ENCODE measurements around the gene CCDC116. TPM values are rescaled to one million over a fixed set of nuclear protein-coding genes. Genes with fewer than 3 reads are reported as not detected.

The CCDC116 gene
- total RNA-seq, 4 donors from 2014 or later: 1.0 TPM; not detected in 2

- no peak for TF ChIP-seq POLR2A (IDR thresholded peaks at IDR 0.05)
- no peak for TF ChIP-seq EP300 (IDR thresholded peaks at IDR 0.05)
- peak in 1 of 2 donors; percentile 6 for TF ChIP-seq CTCF (IDR thresholded peaks at IDR 0.05)
- no peak for TF ChIP-seq POLR2AphosphoS5 (IDR thresholded peaks at IDR 0.05)
These were observed 24.9 kb downstream of the CCDC116 start for GRCh38 chr22:21657360-21658032.

GRCh38 chr22:21659864-21660525 is 27.4 kb downstream of the CCDC116 start:
- H3K9me3 ChIP-seq: no peaks in the 10 kb centered on the region
- H3K27ac ChIP-seq: no peak overlapping the region
- TF ChIP-seq CTCF (IDR thresholded peaks at IDR 0.05) (no peak), POLR2AphosphoS5 (IDR thresholded peaks at IDR 0.05) (no peak), EP300 (IDR thresholded peaks at IDR 0.05) (no peak), POLR2A (IDR thresholded peaks at IDR 0.05) (no peak)
- H3K36me3 ChIP-seq: no peaks in the 10 kb centered on the region
- peaks cover 7% of the 10 kb centered on the region for H3K27me3 ChIP-seq
- WGBS: 90% methylated on average over 3 of the region's 7 CpGs
- no peak for DNase-seq (ENCODE audit: low spot score in 2 of 2)
- H3K4me3 ChIP-seq: no peak overlapping the region
- H3K4me1 ChIP-seq: peaks cover 19% of the 10 kb centered on the region

More at GRCh38 chr22:21657360-21658032, 24.9 kb downstream of the CCDC116 start:
- peaks cover 22% of the 10 kb centered on the region for H3K4me1 ChIP-seq
- no peaks in the 10 kb centered on the region for H3K36me3 ChIP-seq
- no peak overlapping the region for H3K27ac ChIP-seq
- no peaks in the 10 kb centered on the region for H3K9me3 ChIP-seq
- H3K27me3 ChIP-seq: peaks cover 7% of the 10 kb centered on the region
- no peak for DNase-seq (ENCODE audit: low spot score in 2 of 2)
- WGBS: 3% methylated on average over 28 of the region's 79 CpGs
- H3K4me3 ChIP-seq: peak overlapping the region; percentile 58

DNA sequence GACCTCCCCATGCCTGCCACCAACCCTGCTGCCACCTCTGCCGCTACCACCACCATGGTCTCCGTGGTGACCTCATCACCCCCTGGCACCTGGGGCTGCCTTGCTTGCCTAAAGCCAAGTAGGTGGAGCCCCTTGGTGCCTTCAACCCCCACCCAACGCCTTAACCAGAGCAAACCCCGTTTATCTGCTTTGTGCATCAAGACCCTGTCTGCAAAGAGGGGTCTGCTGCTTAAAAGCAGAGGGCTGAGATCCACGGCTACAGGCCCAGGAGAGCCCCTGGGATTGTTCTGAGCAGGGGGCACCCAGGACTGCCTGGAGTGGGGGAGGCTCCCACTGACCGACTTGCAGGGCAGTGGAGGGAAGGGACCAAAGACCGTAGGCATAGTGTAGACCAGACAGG is 28.3 kb downstream of the CCDC116 start:
- H3K27me3 ChIP-seq: peaks cover 7% of the 10 kb centered on the region
- no peak overlapping the region for H3K27ac ChIP-seq
- no peak overlapping the region for H3K4me3 ChIP-seq
- H3K9me3 ChIP-seq: no peaks in the 10 kb centered on the region
- H3K36me3 ChIP-seq: no peaks in the 10 kb centered on the region
- DNase-seq (ENCODE audit: low spot score in 2 of 2): no peak
- WGBS: 87% methylated on average over 7 of the region's 7 CpGs
- TF ChIP-seq CTCF (IDR thresholded peaks at IDR 0.05) (no peak), POLR2AphosphoS5 (IDR thresholded peaks at IDR 0.05) (no peak), POLR2A (IDR thresholded peaks at IDR 0.05) (no peak), EP300 (IDR thresholded peaks at IDR 0.05) (no peak)
- H3K4me1 ChIP-seq: peaks cover 22% of the 10 kb centered on the region

GRCh38 chr22:21661991-21662390 is 29.4 kb downstream of the CCDC116 start:
- H3K4me3 ChIP-seq: no peak overlapping the region
- no peak for DNase-seq (ENCODE audit: low spot score in 2 of 2)
- peaks cover 7% of the 10 kb centered on the region for H3K27me3 ChIP-seq
- 91% methylated on average over 5 of the region's 5 CpGs for WGBS
- no peaks in the 10 kb centered on the region for H3K36me3 ChIP-seq
- no peak for TF ChIP-seq EP300 (IDR thresholded peaks at IDR 0.05)
- no peaks in the 10 kb centered on the region for H3K9me3 ChIP-seq
- peaks cover 22% of the 10 kb centered on the region for H3K4me1 ChIP-seq
- H3K27ac ChIP-seq: no peak overlapping the region

- TF ChIP-seq POLR2A (IDR thresholded peaks at IDR 0.05) (no peak), POLR2AphosphoS5 (IDR thresholded peaks at IDR 0.05) (no peak), CTCF (IDR thresholded peaks at IDR 0.05) (no peak), EP300 (IDR thresholded peaks at IDR 0.05) (no peak)
- no peak overlapping the region for H3K27ac ChIP-seq
- no peaks in the 10 kb centered on the region for H3K36me3 ChIP-seq
- H3K27me3 ChIP-seq: no peaks in the 10 kb centered on the region
- H3K9me3 ChIP-seq: no peaks in the 10 kb centered on the region
- peaks cover 8% of the 10 kb centered on the region for H3K4me1 ChIP-seq
- no peak for DNase-seq (ENCODE audit: low spot score in 2 of 2)
- no peak overlapping the region for H3K4me3 ChIP-seq
- 96% methylated on average over 2 of the region's 2 CpGs for WGBS
These were observed 31.2 kb downstream of the CCDC116 start for GRCh38 chr22:21663738-21664137.
